Epithelial cell of proximal tubule (primary cell): ENCODE results near the gene IL20RA. TPM values are rescaled to one million over a fixed set of nuclear protein-coding genes. Genes with fewer than 3 reads are reported as not detected.

ENCODE experiments used
- DNase-seq: peaks from one replicate; pipeline ENCODE4 v3.0.0-alpha.2; 2011; ENCODE audit warnings: low read depth
- H3K4me3 ChIP-seq: 2 replicates; pipeline ENCODE4 v1.5.1; 2011; ENCODE audit warnings: low read depth, mild to moderate bottlenecking, low read length
- CTCF ChIP-seq: conservative IDR thresholded peaks from 2 replicates; pipeline ENCODE4 v1.5.1; 2012; ENCODE audit warnings: low read depth, mild to moderate bottlenecking, low read length
- total RNA-seq: library from RNA; depleted of rRNA; stranded (reverse); fragments of >200 nt; gene quantifications from 2 replicates; pipeline ENCODE4 v1.2.3, GENCODE V29; 2015

Gene IL20RA
- total RNA-seq, 1 donor from 2014 or later, result not detected

GRCh38 chr6:137045222-137045789 lies 541 bp upstream of the IL20RA start:
- TF ChIP-seq CTCF, result no peak
- no peak for DNase-seq
- no peak overlapping the region for H3K4me3 ChIP-seq

- peak; percentile 1 for DNase-seq
- no peak for TF ChIP-seq CTCF
Measured at GRCh38 chr6:137043710-137044365, 927 bp downstream of the IL20RA start.

GRCh38 chr6:137040393-137040792 lies 4.4 kb downstream of the IL20RA start:
- DNase-seq, result no peak
- H3K4me3 ChIP-seq, result no peak overlapping the region
- TF ChIP-seq CTCF, result peak; percentile 18

More at GRCh38 chr6:137043710-137044365, 927 bp downstream of the IL20RA start:
- H3K4me3 ChIP-seq, result peak overlapping the region; percentile 73

DNA sequence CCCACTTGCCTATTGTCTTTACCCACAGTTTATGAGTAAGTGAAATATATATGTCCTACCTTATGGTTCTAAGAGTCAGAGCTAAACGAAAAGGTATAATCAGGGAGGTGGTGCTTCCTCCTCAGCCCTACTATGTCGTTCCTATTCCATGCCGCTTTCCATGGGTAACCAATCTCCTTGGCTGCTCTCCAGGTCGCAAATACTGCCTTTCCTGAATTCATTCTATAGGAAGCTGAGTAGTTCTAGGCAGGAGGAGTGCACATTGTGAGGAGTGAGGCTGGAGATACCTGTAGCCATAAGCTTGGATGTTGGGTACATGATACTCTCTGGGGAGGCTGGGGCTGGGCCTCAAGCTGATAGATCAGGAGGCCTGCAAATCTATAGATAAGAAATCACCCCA lies 5.8 kb downstream of the IL20RA start:
- no peak for TF ChIP-seq CTCF
- no peak overlapping the region for H3K4me3 ChIP-seq
- no peak for DNase-seq

DNA sequence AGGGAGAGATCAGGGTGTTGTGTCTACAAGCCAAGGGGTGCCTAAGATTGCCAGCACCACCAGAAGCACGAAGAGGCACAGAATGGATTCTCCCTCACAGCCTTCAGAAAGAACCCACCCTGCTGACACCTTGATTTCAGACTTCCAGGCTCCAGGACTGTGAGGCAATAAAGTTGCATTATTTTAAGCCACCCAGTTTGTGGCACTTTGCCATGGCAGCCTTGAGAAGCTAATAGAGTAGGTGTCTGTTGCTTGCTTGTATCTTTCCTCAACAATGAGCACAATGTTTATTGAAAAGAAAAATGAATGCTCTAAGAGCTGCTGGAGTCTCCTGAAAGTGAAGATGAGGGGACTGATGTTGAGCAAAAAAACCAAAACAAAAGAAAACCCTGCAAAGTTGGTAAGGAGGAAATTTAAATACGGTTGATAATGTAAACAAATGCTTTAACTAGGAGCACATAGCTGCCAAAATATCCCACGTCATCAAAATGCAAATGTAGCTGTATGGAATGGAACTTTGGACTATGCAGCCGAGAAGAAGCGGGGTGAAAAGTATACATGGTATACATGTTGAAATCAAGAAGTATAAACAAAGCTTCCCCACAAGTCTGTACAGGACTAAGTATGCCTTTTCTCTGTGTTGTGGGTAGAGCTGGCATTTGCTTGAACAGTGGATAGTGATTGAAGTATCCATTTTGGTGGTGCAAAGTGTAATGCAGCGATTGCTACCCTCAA lies 8.0 kb downstream of the IL20RA start:
- DNase-seq, result no peak
- H3K4me3 ChIP-seq, result no peak overlapping the region
- TF ChIP-seq CTCF, result no peak

DNA sequence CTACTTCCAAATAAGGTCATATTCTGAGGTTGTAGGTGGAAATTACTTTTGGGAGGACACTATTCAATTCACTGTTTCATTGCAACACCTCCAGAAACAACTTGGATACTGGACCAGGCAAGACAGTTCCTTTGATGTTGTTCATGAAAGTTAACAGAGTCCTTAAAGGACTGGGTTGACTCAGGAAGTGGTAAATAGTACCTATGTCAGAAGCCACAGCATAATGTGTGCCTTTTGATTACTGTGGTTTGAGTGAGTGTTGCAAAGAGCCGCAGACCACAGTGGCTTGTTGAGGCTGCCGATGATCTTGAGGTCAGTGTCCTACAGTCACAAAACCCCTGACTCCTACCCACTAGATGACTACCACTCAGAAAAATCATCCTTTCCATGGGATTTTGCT lies 10.9 kb downstream of the IL20RA start:
- no peak for TF ChIP-seq CTCF
- no peak overlapping the region for H3K4me3 ChIP-seq
- DNase-seq, result no peak
